Activated naive CD4-positive, alpha-beta T cell treated with anti-CD3 and anti-CD28 coated beads, Interleukin-2, amount 50 U/mL, for 16 hours (primary cell): ENCODE measurements around the gene AKAP11.

Experiments
- DNase-seq: peaks from one replicate; pipeline ENCODE4 v3.0.0-alpha.2; 2020

Gene AKAP11

GRCh38 chr13:42275506-42275905 lies 3.6 kb downstream of the AKAP11 start:
- no peak for DNase-seq

- no peak for DNase-seq
Measured at GRCh38 chr13:42276683-42277082, 4.7 kb downstream of the AKAP11 start.

- no peak for DNase-seq
Measured at GRCh38 chr13:42277618-42278276, 5.8 kb downstream of the AKAP11 start.

- peak; percentile 30 for DNase-seq
Measured at GRCh38 chr13:42279080-42279479, 7.1 kb downstream of the AKAP11 start.

- no peak for DNase-seq
Measured at GRCh38 chr13:42279986-42280385, 8.0 kb downstream of the AKAP11 start.

GRCh38 chr13:42280537-42280936 lies 8.6 kb downstream of the AKAP11 start:
- DNase-seq, result no peak

- DNase-seq, result no peak
Measured at GRCh38 chr13:42283574-42283973, 11.6 kb downstream of the AKAP11 start.

GRCh38 chr13:42284068-42284467 lies 12.1 kb downstream of the AKAP11 start:
- DNase-seq, result no peak

GRCh38 chr13:42298392-42298791 lies 26.4 kb downstream of the AKAP11 start:
- no peak for DNase-seq

GRCh38 chr13:42305503-42305902 lies 33.6 kb downstream of the AKAP11 start:
- no peak for DNase-seq

GRCh38 chr13:42307461-42307860 lies 35.5 kb downstream of the AKAP11 start:
- no peak for DNase-seq

GRCh38 chr13:42312817-42313431 lies 41.0 kb downstream of the AKAP11 start:
- DNase-seq, result no peak

GRCh38 chr13:42318570-42318969 lies 46.6 kb downstream of the AKAP11 start:
- DNase-seq, result no peak

GRCh38 chr13:42320375-42320787 lies 48.4 kb downstream of the AKAP11 start:
- no peak for DNase-seq

- DNase-seq, result no peak
Measured at GRCh38 chr13:42322806-42323205, 50.9 kb downstream of the AKAP11 start.

- no peak for DNase-seq
Measured at GRCh38 chr13:42324704-42325103, 52.8 kb downstream of the AKAP11 start.

- no peak for DNase-seq
Measured at GRCh38 chr13:42327725-42328124, 55.8 kb downstream of the AKAP11 start.

- no peak for DNase-seq
Measured at GRCh38 chr13:42328672-42329071, 56.7 kb downstream of the AKAP11 start.

- no peak for DNase-seq
Measured at GRCh38 chr13:42329239-42329638, 57.3 kb downstream of the AKAP11 start.

- DNase-seq, result no peak
Measured at GRCh38 chr13:42331009-42331408, 59.1 kb downstream of the AKAP11 start.

- no peak for DNase-seq
Measured at GRCh38 chr13:42333613-42334328, 61.8 kb downstream of the AKAP11 start.

GRCh38 chr13:42334329-42334706 lies 62.4 kb downstream of the AKAP11 start:
- no peak for DNase-seq

GRCh38 chr13:42337808-42338600 lies 66.1 kb downstream of the AKAP11 start:
- DNase-seq, result no peak
